CD4-positive, alpha-beta T cell treated with Interleukin-4 for 4 hours (primary cell): ENCODE data around the gene PLEKHA8.
A peak's percentile ranks its signal among the peaks of the same experiment; 100 is the strongest.

Source experiments
- DNase-seq: peaks from one replicate; pipeline ENCODE4 v3.0.0-alpha.2; 2020

The PLEKHA8 gene

DNA sequence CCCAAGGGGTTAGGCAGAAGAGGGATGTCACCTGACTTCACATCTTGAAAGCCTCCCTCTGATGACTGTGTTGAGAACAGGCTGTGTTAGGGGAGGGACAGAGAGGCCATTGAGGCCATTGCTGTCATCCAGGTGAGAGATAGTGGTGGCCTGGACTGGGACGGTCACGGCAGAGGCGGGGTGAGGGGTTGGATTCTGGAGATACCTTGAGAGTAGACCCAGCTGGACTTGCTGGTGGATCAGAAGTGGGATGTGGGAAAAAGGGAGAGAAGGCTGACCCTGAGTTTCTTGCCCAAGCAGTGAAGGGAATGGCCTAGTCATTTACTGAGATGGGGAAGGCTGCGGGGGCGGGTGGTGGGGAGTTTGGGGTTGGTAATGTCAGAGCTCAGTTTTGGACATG is 120.2 kb downstream of the PLEKHA8 start:
- DNase-seq: no peak

DNA sequence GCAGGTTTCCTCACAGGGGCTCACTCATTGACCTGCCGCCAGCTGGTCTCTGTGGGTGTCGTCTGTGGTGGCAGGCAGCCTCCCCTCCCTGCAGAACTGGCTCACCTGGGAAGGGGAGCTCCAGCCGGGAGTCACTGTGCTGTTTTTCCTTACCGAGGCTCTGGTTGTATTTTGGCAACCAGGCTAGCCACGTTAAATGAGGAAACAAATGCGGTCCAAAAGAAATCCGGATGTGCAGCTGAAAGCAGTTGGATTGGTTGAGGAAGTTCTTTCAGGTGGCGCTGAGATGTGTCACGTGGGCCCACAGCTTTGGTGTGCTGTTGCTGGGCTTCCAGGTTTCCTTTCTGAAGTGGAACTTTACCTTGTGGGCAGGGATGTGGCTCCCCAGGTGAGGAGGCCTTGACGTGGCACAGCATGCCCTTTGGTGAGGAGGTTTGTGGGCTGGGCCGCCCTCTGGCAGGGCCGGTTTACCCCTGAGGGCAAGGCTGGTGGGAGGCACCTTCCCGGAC is 120.8 kb downstream of the PLEKHA8 start:
- DNase-seq: peak; percentile 24

DNA sequence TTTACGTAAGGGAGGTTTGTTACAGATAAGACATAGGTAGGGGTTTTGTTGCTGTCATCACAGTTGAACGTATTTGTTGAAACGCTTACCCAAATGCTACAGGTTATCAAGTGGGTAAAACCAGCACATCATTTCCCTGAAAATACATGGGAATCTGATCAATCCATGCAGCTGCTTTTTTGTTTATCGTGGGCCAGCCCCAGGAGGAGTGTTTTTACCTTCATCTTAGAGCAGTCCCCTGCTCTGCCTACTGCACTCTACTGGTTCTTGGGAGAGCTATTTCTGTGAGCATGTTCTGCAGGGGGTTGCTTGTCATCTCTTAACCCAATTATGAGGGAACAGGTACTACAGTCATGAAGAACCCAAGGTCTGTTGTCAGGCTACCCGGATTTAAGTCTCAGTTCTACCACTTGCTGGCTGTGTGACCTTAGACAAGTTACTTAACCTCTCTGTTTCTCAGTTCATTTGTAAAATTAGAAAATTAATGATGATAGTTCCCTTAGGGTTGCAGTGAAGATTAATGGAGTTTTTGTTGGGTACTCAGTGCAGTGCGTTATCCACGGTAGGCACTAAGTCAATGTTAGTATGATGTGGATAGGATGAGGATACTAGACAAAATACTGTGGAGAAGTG is 121.5 kb downstream of the PLEKHA8 start:
- no peak for DNase-seq

DNA sequence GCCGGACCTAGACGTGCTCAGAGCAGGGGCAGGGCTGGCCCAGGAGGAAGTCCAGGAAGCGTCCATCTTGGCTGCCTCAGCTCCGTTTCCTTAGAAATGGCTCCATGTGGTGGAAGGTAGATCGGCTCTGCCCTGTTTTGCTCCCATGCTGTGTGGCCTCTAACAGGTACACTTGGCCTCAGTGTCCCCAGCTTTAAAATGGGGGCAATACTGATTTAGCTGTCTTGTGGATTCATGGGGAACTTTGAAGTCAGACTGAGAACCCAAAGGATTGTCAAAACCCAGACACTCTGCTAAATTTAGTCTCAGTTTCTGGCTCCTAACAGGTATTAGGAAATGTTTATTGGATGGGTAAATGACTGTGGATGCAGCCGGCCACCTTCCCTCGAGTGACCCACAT is 122.5 kb downstream of the PLEKHA8 start:
- no peak for DNase-seq

DNA sequence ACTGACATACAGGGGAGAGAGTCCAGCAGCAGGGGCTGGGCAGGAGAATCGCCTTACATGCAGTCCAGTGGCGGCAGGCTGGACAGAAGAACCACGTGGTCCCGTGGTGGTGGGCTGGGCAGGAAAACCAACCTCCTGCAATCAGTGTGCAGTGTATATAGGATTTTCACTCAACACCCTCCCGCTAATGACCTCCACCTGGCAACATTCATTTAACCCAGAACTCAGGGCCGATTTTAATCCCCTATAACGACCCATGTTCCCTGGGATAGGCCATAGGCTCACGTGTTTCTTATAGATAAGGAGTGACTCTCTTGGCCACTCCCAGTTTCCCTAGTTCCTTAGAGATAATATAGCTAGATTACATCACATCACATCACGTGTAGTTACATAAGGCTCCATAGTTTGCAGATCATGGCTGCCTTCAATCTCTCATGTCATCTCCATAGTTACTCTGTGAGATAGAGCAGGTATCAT is 125.9 kb downstream of the PLEKHA8 start:
- no peak for DNase-seq

DNA sequence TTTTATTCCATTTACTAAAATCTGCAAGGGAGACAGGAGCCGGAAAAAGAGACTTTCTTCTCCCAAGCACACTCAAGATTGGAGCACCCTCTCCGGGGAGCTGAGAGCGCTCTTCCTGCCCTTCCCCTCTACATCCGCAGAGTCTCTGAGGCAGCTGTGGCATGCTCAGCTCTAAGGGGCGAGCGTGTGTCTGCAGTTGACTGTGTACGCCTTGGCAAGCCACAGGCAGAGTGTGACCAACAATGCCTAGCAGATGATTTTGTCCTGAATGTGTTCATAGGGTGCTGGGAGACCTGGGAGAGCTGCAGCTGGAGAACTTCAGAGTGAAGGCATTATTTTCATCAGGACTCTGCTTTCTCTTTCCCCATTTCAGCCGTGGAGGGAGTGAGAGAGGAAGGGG is 127.3 kb downstream of the PLEKHA8 start:
- DNase-seq: no peak

DNA sequence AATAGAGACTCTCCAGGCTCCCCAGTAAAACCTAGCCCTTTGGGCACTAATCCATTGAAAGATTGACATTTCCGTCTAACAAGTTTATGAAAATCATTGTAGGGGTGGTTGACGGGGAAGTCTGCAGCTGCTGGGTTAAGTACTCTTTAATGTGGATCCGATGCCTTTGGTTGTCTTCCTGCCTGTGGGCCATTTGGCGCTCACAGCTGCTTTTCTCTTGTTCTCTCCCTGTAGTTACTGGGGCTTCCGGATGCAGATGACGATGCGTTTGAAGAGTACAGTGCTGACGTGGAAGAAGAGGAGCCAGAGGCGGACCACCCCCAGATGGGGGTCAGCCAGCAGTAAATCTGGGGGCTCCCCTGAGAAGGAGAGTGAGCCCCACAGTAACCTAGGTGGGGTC is 129.0 kb downstream of the PLEKHA8 start:
- peak; percentile 24 for DNase-seq

DNA sequence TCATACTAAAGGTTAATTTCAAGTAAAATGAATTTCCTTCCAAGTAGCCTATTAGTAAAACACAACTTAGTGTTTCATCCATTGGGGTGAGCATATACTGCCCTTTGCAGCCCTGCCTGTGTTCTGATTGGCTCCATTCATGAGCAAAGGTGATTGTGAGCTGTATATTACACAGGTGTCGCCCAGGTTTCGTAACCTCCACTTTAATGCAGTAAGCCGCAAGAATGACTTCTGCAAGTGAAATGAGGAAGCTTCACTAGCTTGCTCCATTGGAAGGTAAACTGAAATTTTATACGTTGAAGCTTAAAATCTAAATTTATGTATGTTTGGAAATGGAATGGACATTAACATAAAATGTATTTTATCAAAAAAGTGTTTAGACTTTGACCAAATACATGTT is 131.0 kb downstream of the PLEKHA8 start:
- no peak for DNase-seq

DNA sequence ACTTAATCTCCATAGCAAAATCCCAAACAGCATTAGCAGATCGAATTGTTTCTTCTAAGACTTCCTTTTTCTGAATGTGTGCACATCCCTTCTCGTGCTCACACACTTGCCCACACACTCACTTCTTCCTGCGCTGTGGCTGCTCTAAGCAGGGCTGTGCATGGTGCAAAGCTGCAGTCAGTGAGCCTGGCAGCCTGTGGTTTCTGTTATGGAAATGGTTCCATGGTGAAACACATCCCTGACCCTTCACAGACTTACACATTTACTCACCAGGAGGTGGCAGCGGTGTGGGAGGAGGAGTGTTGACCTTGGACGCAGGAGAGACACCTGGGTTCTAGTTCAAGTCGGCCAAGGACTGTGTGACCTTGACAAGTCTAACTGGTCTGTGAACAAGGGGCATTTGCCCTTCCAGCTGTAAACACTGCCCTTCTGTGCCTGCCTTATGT is 131.5 kb downstream of the PLEKHA8 start:
- DNase-seq: peak; percentile 5

DNA sequence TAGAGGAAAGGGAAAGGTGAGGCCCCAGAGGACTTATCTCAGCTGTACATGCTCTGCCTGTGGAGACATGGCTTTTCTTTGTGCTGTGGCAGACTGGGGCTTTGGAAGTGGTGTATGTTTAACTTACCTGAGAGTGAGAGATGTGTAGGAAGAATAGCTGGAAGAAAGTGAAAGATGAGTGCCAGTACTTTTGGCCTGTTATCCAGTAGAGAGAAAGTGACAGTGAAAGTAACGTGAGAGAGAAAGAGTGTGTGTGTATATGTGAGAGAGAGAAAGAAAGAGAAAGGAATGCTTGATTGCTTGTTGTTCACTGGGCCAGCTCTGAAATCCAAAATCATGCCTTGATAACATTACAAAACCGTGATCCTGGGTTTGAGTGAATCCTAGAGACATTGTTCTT is 132.1 kb downstream of the PLEKHA8 start:
- no peak for DNase-seq

DNA sequence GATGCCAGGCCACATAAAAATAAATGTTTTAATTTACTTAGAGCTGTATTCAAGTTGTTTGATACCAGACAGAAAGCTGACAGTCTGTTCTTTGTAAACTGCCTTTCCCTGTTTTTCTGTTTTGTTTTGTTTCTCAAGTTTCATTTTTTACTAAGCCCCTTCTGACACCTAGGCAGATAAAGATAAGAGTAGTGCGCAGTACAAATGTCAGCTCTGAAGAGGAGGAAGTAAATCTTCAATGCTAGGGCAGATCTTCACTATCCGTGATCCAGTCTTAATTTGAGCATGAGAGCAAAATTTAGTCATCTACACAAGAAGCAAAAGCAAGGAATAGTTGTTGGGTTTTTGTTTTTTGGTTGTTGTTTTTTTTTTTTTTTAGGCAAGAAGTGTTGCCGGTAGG is 133.9 kb downstream of the PLEKHA8 start:
- DNase-seq: no peak

DNA sequence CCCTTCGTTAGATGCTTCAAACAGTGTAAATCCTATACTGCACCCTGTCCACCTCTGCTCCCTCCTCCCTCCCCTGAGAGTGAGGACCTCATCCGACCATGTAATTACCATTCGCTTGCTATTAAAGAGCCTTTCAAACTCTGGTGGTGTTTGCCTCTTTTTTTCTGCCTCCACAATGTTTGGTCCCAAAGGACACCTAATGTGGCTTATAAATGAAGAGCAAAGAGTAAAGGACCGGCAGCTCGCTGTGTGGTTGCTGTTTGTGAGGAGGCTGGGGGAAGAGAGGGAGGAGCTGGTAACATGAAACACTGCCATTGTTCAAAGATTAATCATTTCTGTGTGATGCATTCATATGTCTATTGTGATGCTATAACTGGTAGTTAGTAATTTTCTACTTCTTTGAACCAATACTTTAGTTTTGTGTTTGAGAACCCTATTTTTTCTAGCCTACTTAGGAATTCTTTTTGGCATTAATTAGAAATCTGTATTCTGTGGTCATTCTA is 134.5 kb downstream of the PLEKHA8 start:
- DNase-seq: peak; percentile 16

DNA sequence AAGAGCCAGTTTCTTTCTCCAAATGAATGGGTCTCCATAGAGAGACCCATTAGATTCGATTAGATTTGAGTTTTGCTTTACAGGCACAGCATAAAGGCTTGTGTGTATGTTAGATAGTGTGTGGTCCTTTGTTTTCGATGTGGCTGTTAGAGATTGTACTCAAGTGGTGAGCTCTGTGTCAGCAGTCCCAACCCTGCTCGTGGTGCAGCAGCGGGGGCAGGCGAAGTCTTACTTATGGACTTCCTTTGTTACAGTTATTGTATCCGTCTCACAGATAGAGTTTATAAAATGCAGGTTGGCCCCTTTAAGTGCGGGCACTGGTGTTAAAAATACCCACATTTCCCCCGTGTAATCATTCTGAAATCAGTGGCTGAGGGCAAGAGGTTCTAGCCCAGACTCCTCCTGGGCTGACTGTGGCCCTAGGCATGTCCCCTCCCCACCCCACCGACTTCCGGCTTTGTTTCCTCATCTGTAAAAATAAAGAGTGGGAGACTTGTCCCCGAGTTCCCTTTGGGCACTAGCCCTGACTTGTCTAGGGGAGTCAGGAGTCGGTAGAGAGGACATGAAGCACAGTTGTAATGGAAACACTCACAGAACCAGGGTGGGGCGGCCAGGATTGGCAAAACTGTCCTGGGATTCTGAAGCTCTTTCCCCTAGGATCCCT is 135.2 kb downstream of the PLEKHA8 start:
- DNase-seq: peak; percentile 38

DNA sequence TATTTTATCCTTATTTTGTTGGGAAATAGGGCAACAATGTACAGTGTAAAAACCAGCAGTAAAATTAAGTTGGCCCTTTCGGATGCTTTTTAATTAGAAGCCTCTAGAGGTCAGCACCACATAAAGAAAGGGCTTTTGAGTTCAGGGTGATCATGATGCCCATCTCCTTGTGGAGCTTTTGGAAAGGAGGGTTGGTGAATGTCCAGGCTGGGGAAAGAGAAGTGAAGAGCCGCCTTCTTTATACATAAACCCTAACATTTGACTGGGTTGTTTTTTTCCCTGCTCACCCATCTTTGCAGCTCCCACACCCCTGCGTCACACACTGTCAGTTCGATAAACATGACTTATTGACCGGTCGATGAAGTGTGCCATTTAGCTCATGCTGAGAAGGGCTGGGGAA is 136.4 kb downstream of the PLEKHA8 start:
- DNase-seq: peak; percentile 44

DNA sequence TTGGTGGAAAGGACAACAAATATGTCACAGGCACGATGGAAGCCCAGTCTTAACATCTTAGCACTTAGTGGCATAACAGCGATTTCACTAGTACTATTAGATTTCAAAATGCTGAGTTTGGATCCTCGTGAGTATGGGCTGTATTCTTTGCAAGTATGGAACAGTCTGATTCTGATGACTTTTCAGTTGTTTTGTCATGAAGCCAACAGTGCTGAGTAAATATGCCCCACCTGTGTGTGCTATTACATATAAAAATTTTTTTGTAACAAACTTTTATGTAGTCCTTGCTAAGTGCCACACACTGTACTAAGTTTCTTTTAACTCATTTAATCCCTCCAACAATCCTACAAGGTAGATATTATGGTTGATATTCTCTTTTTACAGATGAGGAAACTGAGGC is 137.4 kb downstream of the PLEKHA8 start:
- no peak for DNase-seq

DNA sequence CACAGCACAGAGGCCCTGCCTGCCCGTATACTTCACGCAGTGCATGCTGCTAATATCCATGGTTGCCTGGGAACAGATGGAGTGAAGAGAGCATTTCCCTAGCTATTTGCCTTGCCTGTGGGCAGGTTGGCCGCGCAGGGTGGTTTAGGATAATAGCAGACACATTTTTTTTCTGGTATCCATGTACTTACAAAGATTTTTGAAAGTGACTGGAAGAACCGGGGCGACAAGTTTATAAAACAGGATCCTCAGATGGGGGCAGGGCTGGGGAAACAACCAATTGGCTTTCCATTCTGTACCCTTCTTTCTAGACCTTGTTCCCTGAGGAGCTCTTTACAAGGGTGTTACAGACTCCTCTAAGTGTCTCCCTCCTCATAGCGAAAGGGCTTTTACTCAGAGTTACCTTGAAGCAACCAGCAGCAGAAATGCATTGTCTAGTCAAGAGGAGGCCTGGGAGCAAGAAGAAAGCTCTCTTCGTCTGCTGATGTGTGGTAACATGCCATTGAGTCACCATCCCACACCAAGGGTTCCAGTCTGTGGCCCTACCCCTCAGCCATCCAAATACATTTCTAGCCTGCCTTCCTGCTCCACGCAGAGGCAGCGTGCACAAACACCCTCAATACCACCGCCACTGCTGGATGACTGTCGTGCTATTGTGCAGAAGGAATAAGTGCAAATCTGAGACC is 138.1 kb downstream of the PLEKHA8 start:
- no peak for DNase-seq

DNA sequence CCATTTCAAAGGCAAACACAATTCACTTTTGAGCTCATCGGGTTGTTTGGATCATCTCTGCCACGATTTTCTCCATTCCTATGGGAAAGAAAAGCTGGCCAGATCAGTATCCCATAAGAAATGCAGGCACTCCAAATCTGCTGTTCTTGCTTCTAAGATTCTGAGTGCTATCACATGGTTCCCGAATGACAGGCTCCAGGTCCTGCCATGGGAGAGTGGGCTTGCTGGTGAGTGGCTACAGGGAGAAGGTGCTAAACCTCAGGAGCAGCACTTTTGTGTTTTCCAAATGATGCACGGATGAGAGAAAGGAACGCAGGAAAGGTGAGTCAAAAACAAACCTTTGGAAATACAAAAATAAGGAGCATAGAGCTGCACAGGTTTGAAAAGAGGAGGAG is 138.6 kb downstream of the PLEKHA8 start:
- no peak for DNase-seq

DNA sequence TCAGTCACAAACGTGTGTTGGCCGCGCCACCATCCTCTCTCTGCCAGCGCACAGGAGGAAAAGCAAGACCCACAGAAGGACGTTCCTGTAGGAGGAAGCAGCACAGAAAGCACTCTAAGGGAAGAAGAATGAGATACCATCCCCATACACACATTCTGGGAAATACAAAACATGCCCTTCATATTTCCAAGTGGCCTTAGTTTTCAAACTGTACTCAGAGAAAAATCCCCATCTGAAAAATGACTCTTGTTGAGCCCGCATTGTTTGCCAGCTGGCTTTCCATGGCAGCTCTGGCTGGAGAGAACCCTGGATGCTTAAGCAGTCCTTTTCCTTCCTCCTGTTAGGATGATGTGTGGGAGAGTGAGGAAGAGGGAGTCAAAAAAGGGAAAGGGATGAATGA is 139.7 kb downstream of the PLEKHA8 start:
- no peak for DNase-seq

DNA sequence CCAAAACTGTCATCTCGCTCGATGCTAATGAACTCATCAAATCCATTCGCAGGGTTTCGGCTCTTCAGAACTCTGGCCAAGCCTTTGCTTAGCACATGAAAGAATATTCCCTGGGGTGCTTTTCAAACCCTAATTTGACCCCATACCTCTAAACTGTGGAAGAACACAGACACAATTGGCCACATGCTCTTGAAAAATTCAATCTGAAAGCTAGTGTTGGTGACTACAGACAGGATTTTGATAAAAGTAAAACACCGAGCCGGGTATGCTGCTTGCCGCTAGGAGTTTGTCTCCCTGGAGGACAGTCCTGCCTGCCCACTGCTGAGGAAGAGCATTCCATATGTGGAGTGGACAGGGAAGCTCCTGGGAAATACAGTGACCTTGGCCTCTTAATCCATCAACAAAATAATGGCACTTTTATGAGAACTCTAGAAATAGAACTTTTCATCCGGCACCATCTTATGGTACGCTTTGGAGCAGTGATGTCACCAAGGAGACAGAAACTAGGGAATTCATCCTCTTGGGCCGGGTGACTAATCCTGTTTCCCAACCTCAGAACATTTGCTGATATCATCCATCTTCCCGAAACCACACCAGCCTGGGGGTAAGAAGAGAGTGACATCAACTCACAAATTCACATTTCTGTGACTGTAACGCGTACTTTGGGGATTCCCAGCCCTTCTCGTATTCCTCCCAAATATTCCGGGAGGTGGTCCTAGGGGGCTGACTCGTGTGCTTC is 140.8 kb downstream of the PLEKHA8 start:
- DNase-seq: no peak

DNA sequence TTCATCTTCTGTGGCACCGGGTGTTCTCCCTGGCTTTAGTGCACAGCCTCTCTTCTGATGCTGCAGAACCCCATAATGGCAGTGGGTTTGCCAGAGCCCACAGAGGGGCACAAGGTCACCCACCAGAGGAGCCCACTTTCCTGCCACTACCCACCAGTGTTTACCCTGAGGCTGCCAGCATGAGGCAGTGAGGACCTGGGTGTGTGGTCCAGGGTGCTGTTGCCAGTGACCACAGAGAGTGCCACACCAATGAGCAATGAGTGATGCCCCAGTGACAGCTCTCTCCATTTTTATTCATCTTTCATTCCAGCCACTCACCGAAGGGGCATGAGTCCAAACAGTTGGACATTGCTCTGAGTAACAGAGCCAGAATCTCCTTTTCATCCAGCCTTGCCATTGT is 141.4 kb downstream of the PLEKHA8 start:
- DNase-seq: no peak

DNA sequence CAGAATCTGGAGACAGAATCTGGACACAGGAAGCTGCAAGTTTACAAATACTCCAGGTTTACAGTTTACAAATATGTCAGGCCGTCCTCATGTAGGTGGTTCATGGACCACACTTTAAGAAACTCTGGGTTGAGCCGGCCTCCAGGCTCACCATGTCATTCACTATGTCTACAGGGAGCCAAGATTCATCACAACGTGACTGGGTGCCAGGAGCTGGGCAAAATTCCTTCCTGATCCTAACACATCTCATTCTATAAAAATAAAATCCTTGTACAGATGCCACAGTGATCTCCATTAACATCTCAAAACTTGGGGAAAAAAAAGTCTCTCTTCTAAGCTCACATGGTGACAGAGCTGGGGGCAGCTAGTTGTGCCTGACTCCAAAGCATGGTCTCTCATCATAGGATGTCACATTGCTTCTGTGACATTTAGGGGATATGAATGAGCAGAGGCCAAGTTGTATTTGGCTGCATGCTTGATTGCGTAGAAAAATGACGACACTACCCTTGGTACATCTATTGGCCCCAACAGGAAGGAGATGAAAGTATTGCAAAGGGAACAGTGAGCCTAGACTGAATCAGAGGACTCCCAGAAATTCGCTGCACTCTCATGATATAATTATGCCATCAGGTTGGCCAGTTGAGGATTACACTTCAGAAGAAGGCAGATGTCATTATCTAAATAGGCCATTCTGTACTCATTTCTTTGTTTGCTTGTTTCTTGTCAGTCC is 142.4 kb downstream of the PLEKHA8 start:
- no peak for DNase-seq

DNA sequence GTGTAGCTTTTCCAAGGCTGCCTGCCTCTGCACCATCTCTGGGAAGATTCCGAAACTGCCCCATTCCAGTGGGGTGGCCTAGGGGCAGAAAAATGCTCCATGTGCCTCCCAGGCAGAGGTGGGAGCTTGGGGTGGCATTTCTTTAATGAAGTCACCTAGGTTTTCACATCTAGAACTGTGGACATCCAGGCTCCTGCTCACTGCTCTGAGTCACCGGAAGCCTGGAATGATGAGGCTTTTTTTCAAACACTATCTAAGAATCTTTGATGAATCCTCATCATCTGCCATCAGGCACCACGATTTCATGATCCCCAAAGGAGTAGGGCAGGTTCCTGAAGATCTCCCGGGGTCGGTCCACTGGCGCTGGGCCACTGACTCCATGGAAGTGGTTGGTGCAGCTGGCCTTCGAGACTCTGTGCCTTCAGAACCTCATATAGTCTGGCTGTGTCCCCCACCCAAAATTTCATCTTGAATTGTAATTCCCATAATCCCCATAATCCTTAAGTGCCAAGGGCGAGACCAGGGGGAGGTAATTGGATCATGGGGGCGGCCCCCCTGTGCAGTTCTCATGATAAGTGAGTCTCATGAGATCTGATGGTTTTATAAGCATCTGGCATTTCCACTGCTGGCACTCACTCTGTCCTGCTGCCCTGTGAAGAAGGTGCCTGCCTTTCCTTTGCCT is 143.7 kb downstream of the PLEKHA8 start:
- no peak for DNase-seq
